Measurements from ENCODE around the gene PAQR8.

PAQR8 gene

GRCh38 chr6:52364480-52365166 is 2.7 kb downstream of the PAQR8 start:
- Histone ChIP-seq H2AFZ (ENCODE audit: low read depth, low read length) (no peak overlapping the region), H3K36me3 (replicated peaks; ENCODE audit: low read depth, low read length) (peaks cover 59% of the 10 kb centered on the region), H3K9ac (ENCODE audit: low read length) (no peak overlapping the region), H3K4me1 (ENCODE audit: low read length) (peaks cover 38% of the 10 kb centered on the region), H3K9me3 (ENCODE audit: insufficient read depth, low read length) (no peaks in the 10 kb centered on the region), H3K79me2 (ENCODE audit: low read length) (peaks cover 76% of the 10 kb centered on the region), H4K20me1 (ENCODE audit: insufficient read depth, low read length) (peaks cover 66% of the 10 kb centered on the region), H3K27ac (ENCODE audit: low read length) (no peak overlapping the region), H3K4me2 (ENCODE audit: low read length) (0 out of 2 replicates have a peak overlapping the region, but pooled peaks have one; percentile 6), H3K4me3 (ENCODE audit: low read length) (no peak overlapping the region), H3K27me3 (ENCODE audit: low read depth, low read length) (no peaks in the 10 kb centered on the region)
- no peak for TF ChIP-seq CTCF (IDR thresholded peaks at IDR 0.05; ENCODE audit: low read depth, low read length)

- H3K4me2 ChIP-seq (ENCODE audit: low read length), result no peak overlapping the region
- H3K9ac ChIP-seq (ENCODE audit: low read length), result no peak overlapping the region
- H3K79me2 ChIP-seq (ENCODE audit: low read length), result peaks cover 83% of the 10 kb centered on the region
- H3K27ac ChIP-seq (ENCODE audit: low read length), result no peak overlapping the region
- H2AFZ ChIP-seq (ENCODE audit: low read depth, low read length), result no peak overlapping the region
- no peaks in the 10 kb centered on the region for H3K9me3 ChIP-seq (ENCODE audit: insufficient read depth, low read length)
- no peaks in the 10 kb centered on the region for H3K27me3 ChIP-seq (ENCODE audit: low read depth, low read length)
- peaks cover 73% of the 10 kb centered on the region for H4K20me1 ChIP-seq (ENCODE audit: insufficient read depth, low read length)
- peaks cover 66% of the 10 kb centered on the region for H3K36me3 ChIP-seq (replicated peaks; ENCODE audit: low read depth, low read length)
- H3K4me3 ChIP-seq (ENCODE audit: low read length), result no peak overlapping the region
- H3K4me1 ChIP-seq (ENCODE audit: low read length), result peaks cover 31% of the 10 kb centered on the region
- no peak for TF ChIP-seq EZH2phosphoT487 (IDR thresholded peaks at IDR 0.05; ENCODE audit: low read depth)
- TF ChIP-seq CTCF (IDR thresholded peaks at IDR 0.05; ENCODE audit: low read depth, low read length), result no peak
These were observed 3.4 kb downstream of the PAQR8 start for GRCh38 chr6:52365317-52365716.

- Histone ChIP-seq H3K9me3 (ENCODE audit: insufficient read depth, low read length) (no peaks in the 10 kb centered on the region), H3K4me1 (ENCODE audit: low read length) (peaks cover 24% of the 10 kb centered on the region), H3K4me3 (ENCODE audit: low read length) (no peak overlapping the region), H3K79me2 (ENCODE audit: low read length) (peaks cover 90% of the 10 kb centered on the region), H3K36me3 (replicated peaks; ENCODE audit: low read depth, low read length) (peaks cover 73% of the 10 kb centered on the region), H4K20me1 (ENCODE audit: insufficient read depth, low read length) (peaks cover 80% of the 10 kb centered on the region), H3K27me3 (ENCODE audit: low read depth, low read length) (no peaks in the 10 kb centered on the region), H3K9ac (ENCODE audit: low read length) (no peak overlapping the region), H3K4me2 (ENCODE audit: low read length) (no peak overlapping the region), H2AFZ (ENCODE audit: low read depth, low read length) (no peak overlapping the region), H3K27ac (ENCODE audit: low read length) (no peak overlapping the region)
- no peak for TF ChIP-seq CTCF (IDR thresholded peaks at IDR 0.05; ENCODE audit: low read depth, low read length)
- TF ChIP-seq EZH2phosphoT487 (IDR thresholded peaks at IDR 0.05; ENCODE audit: low read depth), result no peak
These were observed 4.1 kb downstream of the PAQR8 start for GRCh38 chr6:52365866-52366540.

GRCh38 chr6:52368002-52368401 is 6.1 kb downstream of the PAQR8 start:
- no peaks in the 10 kb centered on the region for H3K9me3 ChIP-seq (ENCODE audit: insufficient read depth, low read length)
- H4K20me1 ChIP-seq (ENCODE audit: insufficient read depth, low read length), result peaks cover 95% of the 10 kb centered on the region
- H3K9ac ChIP-seq (ENCODE audit: low read length), result no peak overlapping the region
- no peaks in the 10 kb centered on the region for H3K27me3 ChIP-seq (ENCODE audit: low read depth, low read length)
- peaks cover 18% of the 10 kb centered on the region for H3K4me1 ChIP-seq (ENCODE audit: low read length)
- H3K4me2 ChIP-seq (ENCODE audit: low read length), result no peak overlapping the region
- TF ChIP-seq EZH2phosphoT487 (IDR thresholded peaks at IDR 0.05; ENCODE audit: low read depth) (no peak), CTCF (IDR thresholded peaks at IDR 0.05; ENCODE audit: low read depth, low read length) (no peak)
- H3K36me3 ChIP-seq (replicated peaks; ENCODE audit: low read depth, low read length), result peaks cover 88% of the 10 kb centered on the region
- H3K79me2 ChIP-seq (ENCODE audit: low read length), result peaks cover 91% of the 10 kb centered on the region
- H3K4me3 ChIP-seq (ENCODE audit: low read length), result no peak overlapping the region
- no peak overlapping the region for H2AFZ ChIP-seq (ENCODE audit: low read depth, low read length)
- no peak overlapping the region for H3K27ac ChIP-seq (ENCODE audit: low read length)
